Measurements from ENCODE around the gene SELENON.
A peak's percentile ranks its signal among the peaks of the same experiment; 100 is the strongest.

SELENON gene

DNA sequence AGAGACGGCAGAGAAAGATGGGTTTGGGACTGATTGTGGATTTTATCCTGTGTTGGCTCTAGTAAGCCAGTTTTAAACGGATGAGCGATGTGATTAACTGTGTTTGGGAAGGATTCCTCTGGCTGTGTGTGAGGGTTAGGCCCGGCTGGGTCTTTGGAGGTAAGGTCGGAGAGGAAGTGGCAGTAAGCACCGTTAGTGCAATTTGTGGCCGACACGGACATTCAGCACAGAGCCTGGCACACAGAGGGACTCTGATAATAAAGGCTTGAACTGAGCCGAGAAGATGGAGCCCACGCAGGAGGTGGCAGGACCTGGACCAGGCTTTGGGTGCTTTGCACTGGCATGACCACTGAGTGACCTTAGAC is 21.1 kb downstream of the SELENON start:
- H3K4me3 ChIP-seq (replicated peaks; ENCODE audit: low read depth, low read length) = peak overlapping the region; percentile 72
- TF ChIP-seq, protein P1, sequence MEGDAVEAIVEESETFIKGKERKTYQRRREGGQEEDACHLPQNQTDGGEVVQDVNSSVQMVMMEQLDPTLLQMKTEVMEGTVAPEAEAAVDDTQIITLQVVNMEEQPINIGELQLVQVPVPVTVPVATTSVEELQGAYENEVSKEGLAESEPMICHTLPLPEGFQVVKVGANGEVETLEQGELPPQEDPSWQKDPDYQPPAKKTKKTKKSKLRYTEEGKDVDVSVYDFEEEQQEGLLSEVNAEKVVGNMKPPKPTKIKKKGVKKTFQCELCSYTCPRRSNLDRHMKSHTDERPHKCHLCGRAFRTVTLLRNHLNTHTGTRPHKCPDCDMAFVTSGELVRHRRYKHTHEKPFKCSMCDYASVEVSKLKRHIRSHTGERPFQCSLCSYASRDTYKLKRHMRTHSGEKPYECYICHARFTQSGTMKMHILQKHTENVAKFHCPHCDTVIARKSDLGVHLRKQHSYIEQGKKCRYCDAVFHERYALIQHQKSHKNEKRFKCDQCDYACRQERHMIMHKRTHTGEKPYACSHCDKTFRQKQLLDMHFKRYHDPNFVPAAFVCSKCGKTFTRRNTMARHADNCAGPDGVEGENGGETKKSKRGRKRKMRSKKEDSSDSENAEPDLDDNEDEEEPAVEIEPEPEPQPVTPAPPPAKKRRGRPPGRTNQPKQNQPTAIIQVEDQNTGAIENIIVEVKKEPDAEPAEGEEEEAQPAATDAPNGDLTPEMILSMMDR (IDR thresholded peaks at IDR 0.05; ENCODE audit: insufficient read depth, low read length, poor library complexity, severe bottlenecking) = no peak

GRCh38 chr1:25821630-25822091 is 21.7 kb downstream of the SELENON start:
- peak overlapping the region; percentile 72 for H3K4me3 ChIP-seq (replicated peaks; ENCODE audit: low read depth, low read length)
- H3K36me3 ChIP-seq (ENCODE audit: control insufficient read depth, insufficient read depth, low read length) = peaks cover 5% of the 10 kb centered on the region
- DNase-seq (ENCODE audit: extremely low read depth, insufficient read length) = no peak
- TF ChIP-seq, protein P1 (IDR thresholded peaks at IDR 0.05; ENCODE audit: insufficient read depth, low read length, poor library complexity, severe bottlenecking) = no peak
- no peaks in the 10 kb centered on the region for H3K27me3 ChIP-seq (replicated peaks; ENCODE audit: control insufficient read depth, insufficient read depth, low read length)

More for the DNA sequence above, 21.1 kb downstream of the SELENON start:
- DNase-seq (ENCODE audit: extremely low read depth, insufficient read length) = no peak
- no peaks in the 10 kb centered on the region for H3K27me3 ChIP-seq (replicated peaks; ENCODE audit: control insufficient read depth, insufficient read depth, low read length)
- no peaks in the 10 kb centered on the region for H3K36me3 ChIP-seq (ENCODE audit: control insufficient read depth, insufficient read depth, low read length)

- Histone ChIP-seq H3K4me3 (replicated peaks; ENCODE audit: low read depth, low read length) (no peak overlapping the region), H3K36me3 (ENCODE audit: control insufficient read depth, insufficient read depth, low read length) (peaks cover 18% of the 10 kb centered on the region)
Observed at GRCh38 chr1:25825605-25826004, 25.6 kb downstream of the SELENON start.

GRCh38 chr1:25826571-25826970 is 26.6 kb downstream of the SELENON start:
- no peak for DNase-seq (ENCODE audit: extremely low read depth, insufficient read length)
- Histone ChIP-seq H3K36me3 (ENCODE audit: control insufficient read depth, insufficient read depth, low read length) (peaks cover 21% of the 10 kb centered on the region), H3K4me3 (replicated peaks; ENCODE audit: low read depth, low read length) (no peak overlapping the region), H3K27me3 (replicated peaks; ENCODE audit: control insufficient read depth, insufficient read depth, low read length) (no peaks in the 10 kb centered on the region)
- TF ChIP-seq, protein P1 (IDR thresholded peaks at IDR 0.05; ENCODE audit: insufficient read depth, low read length, poor library complexity, severe bottlenecking) = no peak

More at GRCh38 chr1:25825605-25826004, 25.6 kb downstream of the SELENON start:
- H3K27me3 ChIP-seq (replicated peaks; ENCODE audit: control insufficient read depth, insufficient read depth, low read length) = no peaks in the 10 kb centered on the region
- no peak for DNase-seq (ENCODE audit: extremely low read depth, insufficient read length)
- TF ChIP-seq, protein P1 (IDR thresholded peaks at IDR 0.05; ENCODE audit: insufficient read depth, low read length, poor library complexity, severe bottlenecking) = no peak

DNA sequence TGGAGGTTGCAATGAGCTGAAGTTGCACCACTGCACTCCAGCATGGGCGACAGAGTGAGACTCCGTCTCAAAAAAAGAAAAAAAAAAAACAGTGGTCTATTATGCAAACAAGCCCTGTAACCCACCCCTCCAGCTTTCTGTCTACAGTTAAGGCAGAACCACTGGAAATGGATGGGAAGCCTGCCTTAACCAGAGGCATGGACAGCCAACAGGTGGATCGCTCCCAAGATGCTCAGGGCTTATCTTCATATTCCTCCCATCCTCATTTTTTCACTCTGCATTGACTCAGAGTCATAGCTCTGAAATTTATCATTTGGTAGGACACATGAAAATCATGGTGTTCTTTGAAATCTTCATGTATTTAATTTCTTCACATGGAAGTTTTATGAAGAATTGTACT is 28.5 kb downstream of the SELENON start:
- Histone ChIP-seq H3K27me3 (replicated peaks; ENCODE audit: control insufficient read depth, insufficient read depth, low read length) (no peaks in the 10 kb centered on the region), H3K36me3 (ENCODE audit: control insufficient read depth, insufficient read depth, low read length) (peaks cover 25% of the 10 kb centered on the region)

More for the DNA sequence above, 28.5 kb downstream of the SELENON start:
- TF ChIP-seq, protein P1 (IDR thresholded peaks at IDR 0.05; ENCODE audit: insufficient read depth, low read length, poor library complexity, severe bottlenecking) = no peak
- H3K4me3 ChIP-seq (replicated peaks; ENCODE audit: low read depth, low read length) = no peak overlapping the region
- DNase-seq (ENCODE audit: extremely low read depth, insufficient read length) = no peak

Data from GM06990 (cell line).